PFSK-1 (cell line): ENCODE results near the gene GPR155.

Experiments
- POLR2AphosphoS5 ChIP-seq: IDR thresholded peaks from 2 replicates; pipeline ENCODE4 v1.6.1; 2012; ENCODE audit warnings: low read depth, mild to moderate bottlenecking, control low read depth, low read length, moderate library complexity
- TAF1 ChIP-seq: IDR thresholded peaks from 2 replicates; pipeline ENCODE4 v1.6.1; 2012; ENCODE audit warnings: low read length, control low read depth, borderline replicate concordance; ENCODE audit not compliant: insufficient read depth
- TF ChIP-seq, protein P1 (sequence below), 2 experiments: IDR thresholded peaks; 2 replicates each; pipeline versions ENCODE4 v1.6.1 to v1.8.0; 2011 to 2012; ENCODE audit warnings: low read depth in 2 of 2, low read length in 2 of 2, control low read depth in 1 of 2, inconsistent platforms in 1 of 2, mild to moderate bottlenecking in 1 of 2, moderate library complexity in 1 of 2; ENCODE audit not compliant: insufficient read depth in 1 of 2

DNA sequence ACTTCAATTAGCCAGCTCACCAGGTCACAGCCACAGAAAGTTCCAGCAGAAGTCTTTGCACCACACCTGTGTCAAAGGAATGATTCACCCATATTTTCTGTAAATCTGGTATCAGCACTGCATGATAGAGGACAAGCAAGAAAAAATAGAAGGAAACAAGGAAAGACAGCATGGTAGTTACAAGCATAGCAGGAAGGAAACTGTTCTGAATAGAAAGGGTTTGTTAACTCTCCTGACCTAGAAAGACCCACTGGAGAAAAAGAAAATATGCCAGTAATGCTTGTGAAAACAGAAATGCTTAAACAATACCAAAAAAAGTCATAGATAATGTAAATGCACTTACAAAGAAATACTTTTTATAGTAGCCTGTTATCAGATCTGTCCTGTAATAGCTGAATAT is 50.5 kb downstream of the GPR155 start:
- TF ChIP-seq, protein P1, sequence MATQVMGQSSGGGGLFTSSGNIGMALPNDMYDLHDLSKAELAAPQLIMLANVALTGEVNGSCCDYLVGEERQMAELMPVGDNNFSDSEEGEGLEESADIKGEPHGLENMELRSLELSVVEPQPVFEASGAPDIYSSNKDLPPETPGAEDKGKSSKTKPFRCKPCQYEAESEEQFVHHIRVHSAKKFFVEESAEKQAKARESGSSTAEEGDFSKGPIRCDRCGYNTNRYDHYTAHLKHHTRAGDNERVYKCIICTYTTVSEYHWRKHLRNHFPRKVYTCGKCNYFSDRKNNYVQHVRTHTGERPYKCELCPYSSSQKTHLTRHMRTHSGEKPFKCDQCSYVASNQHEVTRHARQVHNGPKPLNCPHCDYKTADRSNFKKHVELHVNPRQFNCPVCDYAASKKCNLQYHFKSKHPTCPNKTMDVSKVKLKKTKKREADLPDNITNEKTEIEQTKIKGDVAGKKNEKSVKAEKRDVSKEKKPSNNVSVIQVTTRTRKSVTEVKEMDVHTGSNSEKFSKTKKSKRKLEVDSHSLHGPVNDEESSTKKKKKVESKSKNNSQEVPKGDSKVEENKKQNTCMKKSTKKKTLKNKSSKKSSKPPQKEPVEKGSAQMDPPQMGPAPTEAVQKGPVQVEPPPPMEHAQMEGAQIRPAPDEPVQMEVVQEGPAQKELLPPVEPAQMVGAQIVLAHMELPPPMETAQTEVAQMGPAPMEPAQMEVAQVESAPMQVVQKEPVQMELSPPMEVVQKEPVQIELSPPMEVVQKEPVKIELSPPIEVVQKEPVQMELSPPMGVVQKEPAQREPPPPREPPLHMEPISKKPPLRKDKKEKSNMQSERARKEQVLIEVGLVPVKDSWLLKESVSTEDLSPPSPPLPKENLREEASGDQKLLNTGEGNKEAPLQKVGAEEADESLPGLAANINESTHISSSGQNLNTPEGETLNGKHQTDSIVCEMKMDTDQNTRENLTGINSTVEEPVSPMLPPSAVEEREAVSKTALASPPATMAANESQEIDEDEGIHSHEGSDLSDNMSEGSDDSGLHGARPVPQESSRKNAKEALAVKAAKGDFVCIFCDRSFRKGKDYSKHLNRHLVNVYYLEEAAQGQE (IDR thresholded peaks at IDR 0.05; ENCODE audit: insufficient read depth in 1 of 2, low read depth in 2 of 2, low read length in 2 of 2), result no peak
- TF ChIP-seq POLR2AphosphoS5 (no peak), TAF1 (no peak)
